NCI-H1105 treated with DMSO at 0.1 percent for 48 hours (cell line): ENCODE data around the gene DCDC1.

ENCODE experiments used
- DNase-seq: peaks from one replicate; lab custom pipeline; 2025; lab: John Stamatoyannopoulos, UW

Gene DCDC1

DNA sequence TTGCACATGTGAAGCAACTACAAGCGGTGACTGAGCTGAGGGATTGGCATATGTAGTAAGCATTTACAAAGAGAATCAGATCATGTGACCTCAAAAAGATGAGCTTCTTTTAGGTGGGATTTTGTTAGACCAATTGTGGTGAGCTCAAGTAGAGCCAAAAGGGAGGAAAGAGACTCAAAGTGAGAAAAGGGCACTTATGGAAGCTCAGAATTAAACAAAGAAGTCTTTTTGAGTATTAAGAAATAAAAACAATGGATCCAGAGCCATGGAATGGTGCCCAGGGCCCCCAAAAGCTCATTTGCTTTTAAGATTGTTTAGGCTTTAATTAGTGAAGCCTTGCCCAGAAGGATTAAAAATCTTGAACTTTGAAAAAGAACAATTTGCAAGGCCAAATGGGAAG is 536.7 kb downstream of the DCDC1 start:
- no peak for DNase-seq

- no peak for DNase-seq
Measured at GRCh38 chr11:30830681-30831080, 538.9 kb downstream of the DCDC1 start.

- no peak for DNase-seq
Measured at GRCh38 chr11:30826911-30827310, 542.6 kb downstream of the DCDC1 start.

DNA sequence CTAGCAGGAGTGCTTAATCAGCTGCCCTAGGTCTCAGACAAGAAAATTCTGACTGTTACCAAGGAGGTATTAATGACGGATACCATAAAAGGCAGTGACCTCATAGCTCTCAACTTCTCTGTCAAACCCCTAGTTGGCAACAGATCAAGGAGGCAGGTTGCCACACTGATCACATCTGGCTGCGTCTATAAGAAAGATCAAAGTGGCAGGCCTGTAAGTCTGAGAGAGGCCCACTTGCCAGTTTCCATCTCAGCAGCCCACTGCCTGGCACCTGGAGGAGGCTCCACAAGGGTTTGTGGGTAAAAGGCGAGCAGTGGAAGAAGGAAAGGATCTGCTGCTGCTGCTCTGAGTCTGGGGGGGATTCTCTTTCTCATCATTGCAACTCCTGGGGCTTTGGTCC is 543.8 kb downstream of the DCDC1 start:
- DNase-seq: no peak

GRCh38 chr11:30823119-30823518 is 546.4 kb downstream of the DCDC1 start:
- DNase-seq: no peak

DNA sequence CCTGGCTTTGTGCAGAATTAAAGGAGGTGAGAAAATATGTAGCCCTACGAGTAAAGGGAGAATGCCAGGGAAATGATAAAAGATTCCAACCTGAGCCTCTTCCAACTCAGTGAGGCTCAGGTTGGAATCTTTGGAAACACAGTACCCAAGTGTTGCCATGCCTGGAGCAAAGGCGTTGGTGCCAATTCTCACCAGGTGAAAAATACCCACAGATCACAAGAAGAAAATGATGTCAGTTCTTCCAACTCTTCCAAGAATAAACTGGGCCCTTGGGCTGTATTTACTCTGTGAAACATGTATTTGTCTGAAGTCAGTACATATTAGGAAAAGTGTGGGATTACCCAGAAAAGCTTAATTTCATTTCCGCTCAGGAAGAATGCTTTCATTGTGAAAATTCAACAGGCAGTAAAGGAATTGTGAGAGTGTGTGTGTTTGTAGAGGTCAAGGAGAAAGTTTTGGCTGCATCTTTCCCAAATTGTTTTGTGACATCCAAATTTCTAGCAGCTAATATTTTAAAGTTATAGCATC is 548.0 kb downstream of the DCDC1 start:
- no peak for DNase-seq

DNA sequence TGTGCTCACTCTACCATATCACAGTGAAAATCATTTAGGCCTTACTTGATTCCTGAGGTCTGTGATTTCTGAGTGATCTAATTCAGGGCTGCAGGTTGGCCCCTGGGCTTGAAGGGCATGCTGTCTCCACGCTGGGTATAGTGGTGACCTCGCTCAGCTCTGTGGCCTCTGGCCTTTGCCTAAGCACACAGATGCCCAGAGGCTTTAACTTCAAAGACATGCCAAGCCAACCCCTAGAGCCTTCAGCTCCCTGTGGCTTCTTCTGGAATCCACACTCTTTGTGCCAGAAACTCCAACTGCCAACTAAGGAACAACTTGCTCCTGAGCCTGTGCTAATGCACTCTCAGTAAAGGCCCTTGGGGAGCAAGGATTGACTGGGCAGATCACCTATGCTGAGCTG is 550.8 kb downstream of the DCDC1 start:
- DNase-seq: no peak

- DNase-seq: no peak
Measured at GRCh38 chr11:30816959-30817880, 552.3 kb downstream of the DCDC1 start.

DNA sequence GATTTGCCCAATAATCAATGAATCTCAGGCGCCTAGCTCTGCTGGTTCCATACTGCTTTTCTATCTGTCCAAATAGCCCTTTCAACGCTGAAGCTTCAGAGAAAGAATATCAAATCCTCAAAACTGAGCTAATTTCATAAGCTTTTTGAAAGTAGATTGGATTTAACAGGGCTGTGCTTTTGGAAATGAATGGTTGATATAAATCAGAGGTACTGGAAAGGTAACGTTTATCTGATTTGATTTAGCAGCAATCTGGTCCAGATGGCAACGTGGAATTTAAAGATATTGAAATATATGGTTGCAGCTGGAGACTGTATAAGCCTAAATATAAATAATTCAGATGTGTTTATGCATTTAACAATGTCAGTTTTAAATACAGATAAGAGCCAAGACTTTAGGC is 553.9 kb downstream of the DCDC1 start:
- no peak for DNase-seq

DNA sequence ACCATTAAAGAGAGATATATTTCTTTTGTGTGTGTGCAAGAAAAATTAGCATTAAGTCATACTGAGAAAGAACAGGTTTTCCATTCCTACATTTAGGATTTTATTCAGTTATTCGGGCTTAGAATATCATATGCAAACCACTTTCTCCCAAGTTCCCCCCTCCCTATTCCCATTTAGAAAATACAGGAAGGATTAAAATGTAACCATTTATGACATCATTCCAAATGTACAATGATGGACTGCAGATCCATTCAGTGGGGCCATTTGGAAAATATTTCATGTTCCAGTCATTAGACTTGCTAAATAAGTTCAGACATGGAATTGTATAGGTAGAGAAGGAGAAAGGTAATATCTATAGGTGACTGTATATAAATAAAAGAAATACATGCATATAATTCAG is 554.8 kb downstream of the DCDC1 start:
- no peak for DNase-seq
